Neutrophil (primary cell): ENCODE results near the gene COL25A1.

Experiments
- H3K27ac ChIP-seq: fragments of 200-600 bp; sonication (generic); 2 replicates; pipeline ENCODE4 v1.5.1; 2016; ENCODE audit warnings: mild to moderate bottlenecking, moderate library complexity
- H3K27me3 ChIP-seq: fragments of 200-600 bp; sonication (generic); 2 replicates; pipeline ENCODE4 v1.6.0; 2016; ENCODE audit warnings: mild to moderate bottlenecking
- H3K36me3 ChIP-seq: fragments of 200-600 bp; sonication (generic); 2 replicates; pipeline ENCODE4 v1.5.1; 2017
- H3K4me1 ChIP-seq, 2 experiments: fragments of 200-600 bp in 1 of 2; sonication (generic) in 1 of 2; 1 replicate in 1 of 2; 2 replicates in 1 of 2; pipeline versions ENCODE4 v1.5.1 to v1.6.1; 2013 to 2016; ENCODE audit warnings: low read depth in 1 of 2, low read length in 1 of 2, mild to moderate bottlenecking in 1 of 2, moderate library complexity in 1 of 2; ENCODE audit not compliant: control insufficient read depth in 1 of 2, insufficient read depth in 1 of 2
- H3K4me3 ChIP-seq, 2 experiments: fragments of 200-600 bp in 1 of 2; sonication (generic) in 1 of 2; 1 replicate in 1 of 2; 2 replicates in 1 of 2; pipeline ENCODE4 v1.5.1; 2013 to 2016; ENCODE audit warnings: low read depth in 1 of 2, low read length in 1 of 2, mild to moderate bottlenecking in 1 of 2, moderate library complexity in 1 of 2
- H3K9me3 ChIP-seq: fragments of 200-600 bp; sonication (generic); 2 replicates; pipeline ENCODE4 v1.5.1; 2016
- CTCF ChIP-seq: fragments of 200-600 bp; sonication (generic); IDR thresholded peaks from 2 replicates; pipeline ENCODE4 v1.5.1; 2016; ENCODE audit warnings: antibody characterized with exemption

Gene COL25A1

DNA sequence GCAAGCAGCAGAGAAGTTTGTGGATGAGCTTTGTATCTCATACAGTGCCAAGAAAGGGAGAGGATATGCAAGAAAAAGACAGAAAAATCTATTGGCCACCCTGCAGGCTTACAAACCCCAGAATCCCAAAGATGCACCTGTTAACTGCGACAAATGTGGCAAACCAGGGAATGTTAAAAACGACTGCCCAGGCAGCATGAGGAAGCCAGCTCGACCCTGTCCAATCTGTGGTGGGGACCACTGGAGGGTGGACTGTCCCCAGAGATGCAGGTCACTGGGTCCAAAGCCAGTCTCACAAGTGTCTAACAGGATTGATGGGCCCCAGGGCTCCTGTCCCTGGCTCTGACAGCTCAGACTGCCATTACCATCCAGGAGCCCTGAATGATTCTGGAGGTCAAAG lies 12.9 kb upstream of the COL25A1 start:
- Histone ChIP-seq H3K27me3 (no peaks in the 10 kb centered on the region), H3K4me3 (no peak overlapping the region), H3K9me3 (no peaks in the 10 kb centered on the region), H3K27ac (no peak overlapping the region), H3K36me3 (no peaks in the 10 kb centered on the region), H3K4me1 (no peaks in the 10 kb centered on the region)
- no peak for TF ChIP-seq CTCF

DNA sequence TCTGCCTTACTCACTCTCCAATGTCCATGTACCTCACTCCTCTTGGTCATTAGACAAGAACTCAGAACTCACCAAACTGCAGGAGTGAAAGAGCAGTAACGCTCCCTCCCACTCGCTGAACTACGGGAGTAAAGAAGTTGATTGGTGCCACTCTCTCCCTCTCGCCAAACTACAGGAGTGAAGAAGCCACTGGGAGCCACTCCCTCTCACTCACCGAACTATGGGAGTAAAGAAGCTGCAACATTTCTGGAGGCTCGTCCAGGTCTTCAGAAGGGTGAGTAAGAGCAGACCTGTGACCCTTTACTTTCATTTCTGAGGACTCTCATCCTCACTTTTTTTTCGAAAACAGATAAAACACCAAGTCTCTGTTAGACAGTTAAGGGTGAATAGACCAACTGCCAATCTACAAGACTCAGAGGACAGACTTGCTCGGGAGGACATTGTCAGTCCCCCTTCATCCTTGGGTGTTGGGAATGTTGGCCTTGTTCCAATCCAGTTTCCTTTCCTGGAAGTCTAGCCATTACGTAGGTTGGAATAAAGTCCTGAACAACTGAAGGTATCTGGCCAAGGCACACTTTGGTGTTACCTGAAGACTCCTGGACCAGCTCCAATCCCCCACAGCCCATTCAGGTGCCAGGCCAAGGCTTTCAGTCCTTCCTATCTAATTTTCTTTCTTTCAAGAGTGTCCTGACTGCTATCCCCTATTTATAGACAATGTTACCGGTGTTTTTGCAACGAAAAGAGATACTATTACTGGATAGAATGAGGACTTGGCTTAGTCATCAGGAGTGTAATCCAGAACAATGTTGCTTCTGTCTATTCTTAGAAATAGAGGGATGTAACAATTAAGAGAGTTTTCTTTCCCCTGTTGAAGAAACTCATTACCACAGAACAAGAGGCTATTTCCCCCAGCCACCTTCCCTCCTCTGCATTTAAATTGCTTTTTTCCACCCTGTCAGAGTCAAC lies 11.0 kb upstream of the COL25A1 start:
- Histone ChIP-seq H3K9me3 (no peaks in the 10 kb centered on the region), H3K4me3 (no peak overlapping the region), H3K27ac (no peak overlapping the region), H3K27me3 (peaks cover 4% of the 10 kb centered on the region), H3K36me3 (no peaks in the 10 kb centered on the region), H3K4me1 (no peaks in the 10 kb centered on the region)
- no peak for TF ChIP-seq CTCF

DNA sequence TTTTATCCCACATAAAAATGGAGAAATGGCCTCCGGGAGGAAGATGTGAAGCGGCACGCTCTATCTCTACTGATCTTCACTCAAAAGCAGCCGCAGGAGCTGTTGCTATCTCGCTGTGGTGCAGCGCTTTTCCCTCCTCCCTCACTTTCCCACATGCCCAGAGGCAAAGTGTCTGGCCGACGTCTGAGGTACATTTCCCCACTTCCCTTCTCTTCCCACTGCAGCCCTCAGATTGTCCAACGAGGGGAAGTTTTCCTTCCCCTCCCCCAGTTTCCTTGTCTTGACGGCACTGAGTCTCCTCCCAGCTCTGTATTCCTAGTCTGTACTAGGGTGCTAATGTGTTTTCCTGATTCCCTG lies 660 bp upstream of the COL25A1 start:
- no peak overlapping the region for H3K27ac ChIP-seq
- no peaks in the 10 kb centered on the region for H3K36me3 ChIP-seq
- peaks cover 84% of the 10 kb centered on the region for H3K27me3 ChIP-seq
- no peak overlapping the region for H3K4me3 ChIP-seq
- no peaks in the 10 kb centered on the region for H3K9me3 ChIP-seq
- no peak for TF ChIP-seq CTCF
- peaks cover 3 to 4% of the 10 kb centered on the region in 2 experiments for H3K4me1 ChIP-seq

- Histone ChIP-seq H3K36me3 (no peaks in the 10 kb centered on the region), H3K4me3 (no peak overlapping the region), H3K4me1 (peaks cover 3 to 4% of the 10 kb centered on the region in 2 experiments), H3K9me3 (no peaks in the 10 kb centered on the region), H3K27ac (no peak overlapping the region), H3K27me3 (peaks cover 94% of the 10 kb centered on the region)
- TF ChIP-seq CTCF: no peak
Measured at GRCh38 chr4:109301651-109302360, 652 bp downstream of the COL25A1 start.

- H3K27ac ChIP-seq: no peak overlapping the region
- peaks cover 80% of the 10 kb centered on the region for H3K27me3 ChIP-seq
- no peaks in the 10 kb centered on the region for H3K36me3 ChIP-seq
- peaks cover 3 to 4% of the 10 kb centered on the region in 2 experiments for H3K4me1 ChIP-seq
- H3K9me3 ChIP-seq: no peaks in the 10 kb centered on the region
- H3K4me3 ChIP-seq: no peak overlapping the region
- TF ChIP-seq CTCF: no peak
Measured at GRCh38 chr4:109298279-109299010, 4.0 kb downstream of the COL25A1 start.
